ENCODE data around the gene SLX4.

SLX4 gene

GRCh38 chr16:3599121-3599520, 12.3 kb downstream of the SLX4 start:
- DNase-seq = no peak

DNA sequence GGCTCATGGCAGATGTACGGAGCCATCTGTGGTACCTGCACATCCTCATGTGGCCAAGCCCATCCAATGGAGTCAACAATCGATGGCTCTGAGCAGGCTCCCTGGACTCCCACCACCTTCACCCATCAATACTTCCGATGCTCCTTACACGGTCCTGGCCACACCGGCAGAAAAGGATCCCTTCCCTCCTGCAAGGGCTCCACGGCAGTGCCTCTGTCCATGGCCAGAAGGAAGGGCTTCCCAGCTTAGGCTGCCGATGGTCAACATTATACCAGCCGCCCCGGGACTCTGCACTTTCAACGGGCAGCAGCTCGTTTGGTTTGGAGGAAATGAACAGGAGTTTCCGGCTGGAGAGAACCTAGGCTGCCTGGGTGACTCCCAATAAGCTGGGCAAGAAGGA, 13.2 kb downstream of the SLX4 start:
- DNase-seq = no peak

DNA sequence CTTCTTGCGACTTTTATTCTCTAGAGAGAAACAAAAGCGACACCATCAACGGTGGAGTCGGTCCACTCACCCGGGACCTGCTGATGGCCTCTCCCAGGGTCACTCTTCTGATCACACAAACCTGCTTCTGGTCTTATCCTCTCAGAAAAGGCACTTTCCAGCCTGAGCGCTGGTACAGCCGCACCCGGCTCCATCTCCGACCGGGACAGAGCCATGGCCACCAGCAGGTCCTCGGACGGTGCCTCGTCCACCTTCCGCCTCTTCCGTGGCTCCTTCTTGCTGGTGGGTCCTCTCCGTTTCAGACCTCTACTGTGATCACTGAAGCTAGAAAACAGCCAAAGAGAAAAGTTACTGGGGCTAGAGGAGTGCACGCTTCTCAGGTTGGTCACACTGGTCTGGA, 13.7 kb downstream of the SLX4 start:
- no peak for DNase-seq

GRCh38 chr16:3597226-3597625, 14.2 kb downstream of the SLX4 start:
- no peak for DNase-seq

GRCh38 chr16:3596101-3596861, 15.1 kb downstream of the SLX4 start:
- no peak for DNase-seq

- no peak for DNase-seq
These were observed 15.8 kb downstream of the SLX4 start for GRCh38 chr16:3595521-3596021.

DNA sequence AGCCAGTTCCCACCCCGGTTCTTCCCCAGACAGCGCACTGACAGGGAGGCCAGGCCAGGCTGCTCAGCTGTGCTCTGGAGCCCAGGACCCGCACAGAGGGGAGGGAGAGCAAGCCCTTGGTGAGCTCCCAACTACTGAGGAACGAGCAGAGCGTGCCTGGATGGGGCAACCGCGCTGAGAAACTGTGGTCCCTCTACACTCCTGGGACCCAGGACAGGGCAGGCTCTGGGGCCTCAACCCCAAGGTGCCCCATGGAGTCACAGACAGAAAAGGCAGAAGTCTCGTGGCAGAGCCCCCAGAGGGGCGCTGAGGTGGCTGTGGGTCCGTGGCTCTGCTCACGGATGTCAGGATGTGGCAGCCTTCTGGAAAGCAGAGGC, 16.3 kb downstream of the SLX4 start:
- no peak for DNase-seq

DNA sequence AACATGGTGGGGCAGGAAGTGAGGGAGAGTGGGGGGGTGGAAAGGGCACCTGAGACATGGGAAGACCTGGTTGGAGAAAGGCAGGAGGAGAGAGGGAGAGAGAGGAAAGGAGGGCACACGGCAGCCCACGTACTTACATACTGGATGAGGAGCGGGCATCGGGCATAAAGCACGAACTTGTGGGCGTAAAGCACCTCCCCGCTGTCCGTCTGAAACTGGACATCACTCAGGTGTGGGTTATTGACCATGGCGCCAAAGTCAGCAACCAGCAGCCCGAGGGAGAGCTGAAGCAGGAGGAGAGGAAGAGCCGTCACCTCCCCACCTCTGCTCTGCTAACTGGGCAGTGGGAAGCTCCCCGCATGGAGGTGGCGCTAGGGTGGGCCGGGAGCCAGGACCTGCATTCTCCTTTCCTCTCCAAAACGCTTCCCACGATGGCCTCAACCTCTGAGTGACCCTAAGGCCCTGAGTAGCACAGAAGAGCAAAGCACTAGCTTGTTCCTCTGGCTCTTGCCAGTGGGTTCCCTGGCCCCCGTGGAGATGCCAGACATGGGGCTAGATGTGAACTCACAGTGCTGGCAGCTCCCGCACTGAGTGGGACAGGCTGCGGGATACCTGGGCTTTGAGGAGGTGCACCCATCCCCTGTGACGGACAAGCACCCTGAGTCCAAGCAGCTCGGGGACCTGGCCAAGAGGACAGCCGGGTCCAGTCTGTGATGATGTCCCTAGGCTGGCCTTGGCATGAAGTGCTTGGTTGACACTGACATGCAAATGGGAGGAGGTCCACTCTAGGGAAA, 16.9 kb downstream of the SLX4 start:
- no peak for DNase-seq

GRCh38 chr16:3592559-3592958, 18.8 kb downstream of the SLX4 start:
- no peak for DNase-seq

- DNase-seq = no peak
These were observed 19.4 kb downstream of the SLX4 start for GRCh38 chr16:3591991-3592390.

- no peak for DNase-seq
These were observed 20.0 kb downstream of the SLX4 start for GRCh38 chr16:3591436-3591803.

- DNase-seq = no peak
These were observed 20.5 kb downstream of the SLX4 start for GRCh38 chr16:3590736-3591435.

GRCh38 chr16:3589991-3590701, 21.3 kb downstream of the SLX4 start:
- no peak for DNase-seq

DNA sequence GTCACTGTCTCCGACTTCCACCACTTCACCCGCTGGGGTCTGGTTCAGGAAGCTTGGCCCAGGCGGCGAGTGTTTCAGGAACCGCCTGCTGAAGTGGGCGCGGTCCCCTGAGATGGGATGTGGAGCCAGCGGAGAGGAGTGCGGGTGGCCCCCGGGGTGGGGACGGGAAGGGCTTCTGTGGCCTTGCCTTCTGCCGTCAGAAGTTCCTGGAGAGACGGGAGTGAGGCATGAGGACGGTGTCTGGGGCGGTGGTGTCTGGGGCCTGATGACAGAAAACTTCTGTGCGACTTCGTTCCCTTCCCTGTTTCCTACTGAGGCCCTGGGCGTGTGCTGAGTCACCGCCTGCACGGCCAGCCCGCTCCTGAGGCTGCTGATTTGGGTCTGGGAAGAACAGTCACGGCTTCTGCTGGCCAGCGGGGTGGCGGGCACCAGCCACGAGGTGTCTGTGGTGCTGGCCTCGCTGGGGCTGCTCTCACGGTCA, 21.9 kb downstream of the SLX4 start:
- no peak for DNase-seq

DNA sequence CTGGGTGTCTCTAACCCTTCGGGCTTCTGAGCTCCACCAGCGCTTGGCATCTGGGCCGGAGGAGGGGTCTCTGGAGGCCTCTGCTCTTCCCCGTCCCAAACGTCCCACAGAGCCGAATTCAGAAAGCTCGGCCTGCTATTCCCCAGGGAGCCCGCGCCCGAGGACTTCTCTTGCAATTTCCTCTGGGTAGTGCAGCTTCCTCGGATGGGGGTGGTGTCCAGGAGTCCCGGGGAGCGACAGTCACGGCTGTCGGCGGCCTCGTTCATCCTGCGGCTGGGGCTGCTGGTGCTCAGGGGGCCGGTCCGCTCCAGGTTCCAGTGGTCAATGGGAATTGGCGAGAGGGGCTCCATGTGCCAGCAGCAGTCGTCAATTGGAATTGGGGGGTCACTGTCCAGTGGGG, 22.4 kb downstream of the SLX4 start:
- DNase-seq = no peak

- no peak for DNase-seq
These were observed 23.8 kb downstream of the SLX4 start for GRCh38 chr16:3587547-3588110.

DNA sequence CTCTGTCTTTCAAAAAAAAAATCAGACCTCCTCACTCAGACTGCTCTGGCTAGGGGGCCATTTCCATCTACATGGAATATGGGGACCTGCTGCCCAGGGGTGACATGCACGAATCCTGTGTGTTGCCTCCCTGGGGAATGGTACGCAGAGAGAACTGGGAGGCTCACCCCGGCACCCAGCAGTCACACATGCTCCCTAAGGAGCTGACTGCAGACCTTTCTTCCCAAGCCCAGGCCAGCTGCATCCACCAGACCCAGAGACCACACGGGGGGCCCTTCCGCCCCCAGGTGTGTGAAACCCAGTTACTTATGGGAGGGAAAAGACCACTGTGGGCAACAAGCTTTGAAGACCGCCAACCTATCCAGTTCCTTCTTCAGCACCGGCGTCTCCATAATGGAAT, 27.0 kb downstream of the SLX4 start:
- DNase-seq = no peak

GRCh38 chr16:3583303-3584038, 27.9 kb downstream of the SLX4 start:
- no peak for DNase-seq

- DNase-seq = no peak
These were observed 28.9 kb downstream of the SLX4 start for GRCh38 chr16:3582276-3583165.

DNA sequence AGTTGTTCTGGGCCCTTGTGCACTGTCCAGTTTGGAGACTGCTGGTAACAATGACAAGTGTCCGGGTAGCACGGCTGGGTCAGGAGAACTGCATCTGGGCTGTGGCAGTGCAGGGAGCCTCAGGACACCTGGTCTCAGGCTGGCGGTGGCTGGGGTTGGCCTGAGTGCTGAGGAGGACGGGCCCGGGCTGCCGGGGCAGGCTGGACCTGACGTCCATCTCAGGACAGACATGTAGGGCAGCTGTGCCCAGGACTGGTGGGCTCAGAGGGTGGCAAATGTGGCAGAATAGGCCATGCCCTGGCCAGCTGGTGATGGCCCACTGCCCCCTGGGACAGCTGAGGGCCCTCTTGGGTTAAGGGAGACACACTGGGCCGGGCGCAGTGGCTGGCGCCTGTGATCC, 30.0 kb downstream of the SLX4 start:
- DNase-seq = no peak

DNA sequence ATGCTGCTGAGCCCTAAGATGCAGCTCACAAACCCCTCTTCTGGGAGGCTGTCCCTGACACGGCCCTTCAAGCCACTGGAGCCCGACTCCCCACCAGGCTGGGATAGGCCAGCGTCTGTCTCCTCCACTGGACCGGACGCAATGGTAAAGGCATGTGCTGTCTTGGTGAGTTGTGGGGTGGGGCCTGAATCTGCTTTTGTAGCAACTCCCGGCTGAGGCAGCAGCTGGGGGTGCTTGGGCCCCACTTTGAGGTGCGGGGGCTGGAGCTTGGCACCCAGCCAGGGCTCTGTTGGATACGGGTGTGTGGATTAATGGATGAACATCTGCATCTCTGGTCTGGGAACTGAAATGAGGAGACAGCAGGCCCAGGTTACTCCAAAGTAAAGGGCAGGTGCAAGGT, 30.7 kb downstream of the SLX4 start:
- DNase-seq = no peak

All from COR-L47 (cell line).